ENCODE data around the gene CRK. TPM values are rescaled to one million over a fixed set of nuclear protein-coding genes. Genes with fewer than 3 reads are reported as not detected.
"Not testable (repeated sequence)": the region's sequence is repeated elsewhere in the genome, so short reads cannot be mapped to it uniquely, and the experiment has no call there.

The CRK gene
- total and polyA plus RNA-seq, 8 donors, result 51.0 to 84.0 (median 58.2) TPM

DNA sequence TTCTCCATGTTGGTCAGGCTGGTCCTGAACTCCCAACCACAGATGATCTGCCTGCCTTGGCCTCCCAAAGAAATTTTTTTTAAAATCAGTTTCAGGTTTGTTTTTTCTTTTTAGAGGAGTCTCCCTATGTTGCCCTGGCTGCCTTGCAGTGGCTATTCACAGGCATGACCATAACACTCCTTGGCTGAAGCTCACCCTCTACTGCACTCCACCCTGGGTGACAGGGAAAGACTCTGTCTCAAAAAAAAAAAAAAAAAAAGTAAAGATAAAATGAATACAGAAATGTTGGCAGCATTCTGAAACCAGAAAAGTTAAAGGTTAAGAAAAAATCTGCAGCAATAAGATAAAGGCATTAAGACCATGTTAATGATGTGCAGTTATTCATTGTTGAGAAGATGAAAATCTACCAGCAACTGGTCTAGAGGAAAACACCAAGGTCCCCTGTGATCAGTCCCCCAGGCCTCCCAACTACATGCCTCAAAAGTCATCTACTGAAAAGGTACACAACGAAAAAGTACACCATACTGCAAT lies 71.1 kb downstream of the CRK start:
- peaks cover 0 to 10% of the 10 kb centered on the region in 2 donors for H3K36me3 ChIP-seq
- no peaks in the 10 kb centered on the region for H3K27me3 ChIP-seq
- ATAC-seq, result peak; percentile 40
- H3K9me3 ChIP-seq, result no peaks in the 10 kb centered on the region
- no peak overlapping the region for H3K27ac ChIP-seq
- DNase-seq, result no peak
- peaks cover 49 to 93% of the 10 kb centered on the region in 2 donors for H3K4me1 ChIP-seq
- TF ChIP-seq CTCF (IDR thresholded peaks at IDR 0.05), result no peak
- intact Hi-C loops (cut with DNase I), result no loop called here
- no peak overlapping the region for H3K4me3 ChIP-seq

DNA sequence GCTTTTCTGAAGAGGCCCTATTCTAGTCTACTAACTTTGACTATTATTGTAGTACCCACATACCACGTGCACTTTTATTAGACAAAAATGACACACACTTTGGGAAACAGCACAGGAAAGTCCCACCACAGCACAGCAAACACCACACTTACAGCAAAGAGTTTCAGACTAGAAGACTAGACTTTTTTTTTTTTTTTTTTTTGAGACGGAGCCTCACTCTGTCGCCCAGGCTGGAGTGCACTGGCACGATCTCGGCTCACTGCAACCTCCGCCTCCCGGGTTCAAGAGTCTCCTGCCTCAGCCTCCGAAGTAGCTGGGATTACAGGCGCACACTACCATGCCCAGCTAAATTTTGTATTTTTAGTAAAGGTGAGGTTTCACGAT lies 76.1 kb downstream of the CRK start:
- H3K9me3 ChIP-seq, result no peaks in the 10 kb centered on the region
- DNase-seq (no peak), ATAC-seq (peak; percentile 42)
- no peaks in the 10 kb centered on the region for H3K27me3 ChIP-seq
- H3K4me1 ChIP-seq, result peaks cover 61 to 96% of the 10 kb centered on the region in 2 donors
- intact Hi-C loops (cut with DNase I), result no loop called here
- no peak overlapping the region for H3K4me3 ChIP-seq
- no peak overlapping the region for H3K27ac ChIP-seq
- TF ChIP-seq CTCF (IDR thresholded peaks at IDR 0.05), result no peak
- H3K36me3 ChIP-seq, result peaks cover 0 to 10% of the 10 kb centered on the region in 2 donors

DNA sequence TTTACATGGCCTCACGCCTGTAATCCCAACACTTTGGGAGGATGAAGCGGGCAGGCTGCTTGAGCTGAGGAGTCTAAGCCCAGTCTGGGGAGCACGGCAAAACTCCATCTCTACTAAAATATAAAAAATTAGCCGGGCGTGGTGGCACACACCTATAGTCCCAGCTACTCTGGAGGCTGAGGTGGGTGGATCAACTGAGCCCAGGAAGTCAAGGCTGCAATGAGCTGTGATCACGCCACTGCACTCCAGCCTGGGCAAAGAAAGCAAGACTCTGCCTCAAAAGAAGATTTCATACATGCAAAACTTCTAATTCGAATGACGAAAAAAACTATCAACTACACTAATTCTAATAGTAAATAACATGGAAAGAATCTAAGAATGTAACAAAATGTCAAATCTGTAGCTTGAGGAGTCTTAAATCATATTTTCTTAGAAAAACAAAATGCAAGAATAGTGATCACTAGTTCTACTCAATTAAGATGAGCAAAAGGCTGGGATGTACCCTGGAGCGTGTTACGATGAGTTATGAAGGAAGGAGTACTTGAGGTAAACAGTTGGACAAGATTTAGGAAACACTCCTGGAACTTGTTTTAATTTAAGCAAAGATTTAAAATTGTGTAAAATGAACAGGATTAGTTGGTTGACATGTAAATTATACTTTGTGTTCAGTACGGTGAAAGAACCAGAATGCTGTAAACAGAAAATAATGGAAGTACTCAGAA lies 76.7 kb downstream of the CRK start:
- peaks cover 0 to 6% of the 10 kb centered on the region in 2 donors for H3K36me3 ChIP-seq
- no peak for TF ChIP-seq CTCF (IDR thresholded peaks at IDR 0.05)
- H3K4me3 ChIP-seq, result no peak overlapping the region
- no peaks in the 10 kb centered on the region for H3K27me3 ChIP-seq
- intact Hi-C loops (cut with DNase I), result no loop called here
- ATAC-seq, result no peak
- no peaks in the 10 kb centered on the region for H3K9me3 ChIP-seq
- no peak for DNase-seq
- no peak overlapping the region for H3K27ac ChIP-seq
- H3K4me1 ChIP-seq, result peaks cover 62 to 96% of the 10 kb centered on the region in 2 donors

DNA sequence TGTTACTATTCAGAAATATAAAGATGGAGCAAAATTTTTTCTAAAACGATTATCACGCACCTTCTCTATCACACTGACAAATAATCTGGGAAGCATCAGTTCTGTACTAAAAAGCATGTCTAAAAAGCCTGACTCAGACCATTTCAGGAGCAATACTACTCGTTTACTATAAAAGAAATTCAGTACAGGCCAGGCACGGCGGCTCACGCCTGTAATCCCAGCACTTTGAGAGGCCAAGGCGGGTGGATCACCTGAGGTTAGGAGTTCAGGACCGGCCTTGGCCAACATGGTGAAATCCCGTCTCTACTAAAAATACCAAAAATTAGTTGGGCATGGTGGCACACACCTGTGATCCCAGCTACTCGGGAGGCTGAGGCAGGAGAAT lies 77.6 kb downstream of the CRK start:
- H3K4me1 ChIP-seq, result peaks cover 66 to 98% of the 10 kb centered on the region in 2 donors
- H3K27me3 ChIP-seq; ATAC-seq; H3K9me3 ChIP-seq; H3K27ac ChIP-seq; H3K36me3 ChIP-seq; H3K4me3 ChIP-seq; DNase-seq; intact Hi-C loops (cut with DNase I): not testable (repeated sequence)

- no peak for TF ChIP-seq CTCF (IDR thresholded peaks at IDR 0.05)
- H3K9me3 ChIP-seq, result no peaks in the 10 kb centered on the region
- ATAC-seq (no peak), DNase-seq (no peak)
- intact Hi-C loops (cut with DNase I), result no loop called here
- no peaks in the 10 kb centered on the region for H3K27me3 ChIP-seq
- peaks cover 63 to 96% of the 10 kb centered on the region in 2 donors for H3K4me1 ChIP-seq
- H3K27ac ChIP-seq, result no peak overlapping the region
- peaks cover 0 to 13% of the 10 kb centered on the region in 2 donors for H3K36me3 ChIP-seq
- H3K4me3 ChIP-seq, result no peak overlapping the region
Measured at GRCh38 chr17:1377334-1377733, 78.7 kb downstream of the CRK start.
